Measurements from ENCODE around the gene FAM180B. TPM values are rescaled to one million over a fixed set of nuclear protein-coding genes. Genes with fewer than 3 reads are reported as not detected.

Gene FAM180B
- total and polyA plus RNA-seq, 4 donors = not detected

GRCh38 chr11:47593492-47593933, 7.0 kb downstream of the FAM180B start:
- Histone ChIP-seq H3K4me1 (ENCODE audit: control insufficient read depth in 4 of 4, insufficient read depth in 4 of 4, low read length in 3 of 4) (peaks cover 0 to 6% (median 2%) of the 10 kb centered on the region in 4 donors), H3K9ac (ENCODE audit: low read depth in 1 of 2, low read length in 2 of 2) (no peak overlapping the region), H3K36me3 (ENCODE audit: control insufficient read depth in 4 of 4, insufficient read depth in 3 of 4, low read depth in 1 of 4, low read length in 3 of 4) (no peaks in the 10 kb centered on the region), H3K27me3 (ENCODE audit: control insufficient read depth in 4 of 4, insufficient read depth in 4 of 4, low read length in 3 of 4) (peaks cover 0 to 7% (median 2%) of the 10 kb centered on the region in 4 donors), H3K9me3 (ENCODE audit: control insufficient read depth in 4 of 4, low read length in 3 of 4) (peaks cover 0 to 7% (median 1%) of the 10 kb centered on the region in 4 donors), H3K4me3 (ENCODE audit: low read depth in 1 of 3, low read length in 3 of 3) (peak overlapping the region in 1 of 3 donors; percentile 33), H3K27ac (ENCODE audit: low read depth in 1 of 2, low read length in 2 of 2) (no peak overlapping the region)
- 18% methylated on average over 6 of the region's 6 CpGs for WGBS
- no peak for DNase-seq (ENCODE audit: low spot score)
- no peak for TF ChIP-seq ZBTB33 (IDR thresholded peaks at IDR 0.05)
- no peak for TF ChIP-seq MAX (IDR thresholded peaks at IDR 0.05)
- TF ChIP-seq RXRA (IDR thresholded peaks at IDR 0.05) = no peak
- TF ChIP-seq YY1 (IDR thresholded peaks at IDR 0.05) = no peak
- no peak for TF ChIP-seq TAF1 (conservative IDR thresholded peaks at IDR 0.05)
- no peak for TF ChIP-seq NR2F2 (IDR thresholded peaks at IDR 0.05)
- no peak for TF ChIP-seq CTCF (IDR thresholded peaks at IDR 0.05; ENCODE audit: low read depth, low read length, missing input control)
- no peak for TF ChIP-seq GABPA (IDR thresholded peaks at IDR 0.05 in 1 of 2, conservative IDR thresholded peaks at IDR 0.05 in 1 of 2)
- no peak for TF ChIP-seq FOXA1 (IDR thresholded peaks at IDR 0.05)
- no peak for TF ChIP-seq HNF4G (IDR thresholded peaks at IDR 0.05)
- TF ChIP-seq EGR1 (IDR thresholded peaks at IDR 0.05; ENCODE audit: low read depth in 2 of 2) = no peak
- TF ChIP-seq HNF4A (conservative IDR thresholded peaks at IDR 0.05) = no peak
- no peak for TF ChIP-seq FOXA2 (IDR thresholded peaks at IDR 0.05)
- TF ChIP-seq JUND (IDR thresholded peaks at IDR 0.05) = no peak
- TF ChIP-seq SP1 (IDR thresholded peaks at IDR 0.05) = no peak
- no peak for TF ChIP-seq RAD21 (IDR thresholded peaks at IDR 0.05)
- TF ChIP-seq ATF3 (IDR thresholded peaks at IDR 0.05) = no peak
- no peak for TF ChIP-seq REST (IDR thresholded peaks at IDR 0.05)
